Embryonic facial prominence (tissue), 1 donor: ENCODE results near the gene PTBP1.
"Not testable (repeated sequence)": the region's sequence is repeated elsewhere in the genome, so short reads cannot be mapped to it uniquely, and the experiment has no call there.

Source experiments
- DNase-seq: peaks from one replicate; pipeline ENCODE4 v3.0.0-alpha.2; 2016; ENCODE audit errors: extremely low spot score

The PTBP1 gene

DNA sequence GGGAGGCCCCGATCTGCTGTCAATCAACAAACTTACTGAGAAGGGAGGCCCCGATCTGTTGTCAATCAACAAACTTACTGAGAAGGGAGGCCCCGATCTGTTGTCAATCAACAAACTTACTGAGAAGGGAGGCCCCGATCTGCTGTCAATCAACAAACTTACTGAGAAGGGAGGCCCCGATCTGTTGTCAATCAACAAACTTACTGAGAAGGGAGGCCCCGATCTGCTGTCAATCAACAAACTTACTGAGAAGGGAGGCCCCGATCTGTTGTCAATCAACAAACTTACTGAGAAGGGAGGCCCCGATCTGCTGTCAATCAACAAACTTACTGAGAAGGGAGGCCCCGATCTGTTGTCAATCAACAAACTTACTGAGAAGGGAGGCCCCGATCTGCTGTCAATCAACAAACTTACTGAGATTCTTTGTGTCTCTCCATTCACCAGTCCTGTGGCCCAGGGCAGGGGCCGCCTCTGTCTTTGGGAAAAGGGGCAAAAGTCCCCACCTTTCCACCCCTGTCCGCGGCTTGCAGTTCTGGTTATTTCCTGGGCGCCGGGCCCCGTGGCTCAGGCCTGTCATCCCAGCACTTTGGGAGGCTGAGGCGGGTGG, 56.5 kb downstream of the PTBP1 start:
- not testable (repeated sequence) for DNase-seq

DNA sequence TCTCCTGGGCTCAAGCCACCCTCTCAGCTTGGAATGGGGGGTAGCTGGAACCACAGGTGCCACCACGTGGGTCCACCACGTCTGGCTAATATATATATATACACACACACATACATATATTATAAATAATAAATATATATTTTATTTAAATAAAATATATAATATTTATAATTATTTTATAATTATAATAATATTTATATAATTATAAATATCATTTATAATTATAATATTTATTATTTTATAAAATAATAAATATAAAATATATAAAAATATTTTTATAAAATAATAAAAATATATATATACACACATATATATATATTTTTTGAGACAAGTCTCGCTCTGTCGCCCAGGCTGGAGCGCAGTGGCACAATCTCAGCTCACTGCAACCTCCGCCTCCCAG, 57.3 kb downstream of the PTBP1 start:
- no peak for DNase-seq

DNA sequence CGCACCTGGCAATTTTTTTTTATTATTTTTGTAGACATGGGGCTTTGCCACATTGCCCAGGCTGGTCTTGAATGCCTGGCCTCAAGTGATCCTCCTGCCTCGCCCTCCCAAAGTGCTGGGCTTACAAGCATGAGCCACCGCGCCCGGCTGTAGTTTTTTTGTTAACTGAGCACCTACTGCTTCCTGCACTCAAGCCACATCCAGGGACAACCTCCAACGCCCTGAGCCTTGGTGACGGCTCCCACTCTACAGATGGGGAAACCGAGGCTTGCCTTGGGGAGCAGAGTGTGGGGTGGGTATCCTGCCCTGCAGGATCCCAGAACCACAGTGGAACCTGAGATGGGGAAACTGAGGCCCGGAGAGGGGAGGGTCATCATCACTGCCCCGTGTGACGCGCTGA, 57.9 kb downstream of the PTBP1 start:
- DNase-seq = no peak

DNA sequence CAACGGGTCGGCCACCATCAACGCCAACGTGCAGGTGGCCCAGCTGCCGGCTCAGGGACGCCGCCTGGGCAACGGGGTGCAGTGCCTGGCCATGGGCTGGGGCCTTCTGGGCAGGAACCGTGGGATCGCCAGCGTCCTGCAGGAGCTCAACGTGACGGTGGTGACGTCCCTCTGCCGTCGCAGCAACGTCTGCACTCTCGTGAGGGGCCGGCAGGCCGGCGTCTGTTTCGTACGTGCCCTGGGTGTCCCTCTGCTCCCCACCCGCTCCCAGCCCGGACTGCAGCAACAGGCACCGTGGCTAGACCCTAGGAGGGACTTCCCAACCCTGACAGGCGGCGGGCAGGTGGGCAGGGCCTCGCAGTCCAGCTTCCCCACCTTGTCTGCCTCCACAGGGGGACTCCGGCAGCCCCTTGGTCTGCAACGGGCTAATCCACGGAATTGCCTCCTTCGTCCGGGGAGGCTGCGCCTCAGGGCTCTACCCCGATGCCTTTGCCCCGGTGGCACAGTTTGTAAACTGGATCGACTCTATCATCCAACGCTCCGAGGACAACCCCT, 58.4 kb downstream of the PTBP1 start:
- DNase-seq = no peak

DNA sequence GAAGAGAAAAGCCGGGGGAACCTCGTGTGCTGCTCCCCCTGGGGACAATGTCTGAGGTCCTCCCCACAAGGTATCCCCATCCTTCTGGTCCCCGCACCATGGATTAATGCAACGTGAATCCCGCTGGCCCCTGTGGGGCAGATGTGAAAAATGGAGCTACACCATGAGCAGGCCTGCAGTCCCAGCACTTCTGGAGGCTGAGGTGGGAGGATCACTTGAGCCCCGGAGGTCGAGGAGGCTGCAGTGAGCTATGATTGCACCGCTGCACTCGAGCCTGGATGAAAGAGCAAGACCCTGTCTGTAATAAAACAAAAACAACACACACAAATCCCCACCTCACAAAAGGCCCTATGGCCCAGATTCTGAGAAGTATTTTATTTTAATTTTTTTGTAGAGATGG, 61.0 kb downstream of the PTBP1 start:
- DNase-seq = no peak

DNA sequence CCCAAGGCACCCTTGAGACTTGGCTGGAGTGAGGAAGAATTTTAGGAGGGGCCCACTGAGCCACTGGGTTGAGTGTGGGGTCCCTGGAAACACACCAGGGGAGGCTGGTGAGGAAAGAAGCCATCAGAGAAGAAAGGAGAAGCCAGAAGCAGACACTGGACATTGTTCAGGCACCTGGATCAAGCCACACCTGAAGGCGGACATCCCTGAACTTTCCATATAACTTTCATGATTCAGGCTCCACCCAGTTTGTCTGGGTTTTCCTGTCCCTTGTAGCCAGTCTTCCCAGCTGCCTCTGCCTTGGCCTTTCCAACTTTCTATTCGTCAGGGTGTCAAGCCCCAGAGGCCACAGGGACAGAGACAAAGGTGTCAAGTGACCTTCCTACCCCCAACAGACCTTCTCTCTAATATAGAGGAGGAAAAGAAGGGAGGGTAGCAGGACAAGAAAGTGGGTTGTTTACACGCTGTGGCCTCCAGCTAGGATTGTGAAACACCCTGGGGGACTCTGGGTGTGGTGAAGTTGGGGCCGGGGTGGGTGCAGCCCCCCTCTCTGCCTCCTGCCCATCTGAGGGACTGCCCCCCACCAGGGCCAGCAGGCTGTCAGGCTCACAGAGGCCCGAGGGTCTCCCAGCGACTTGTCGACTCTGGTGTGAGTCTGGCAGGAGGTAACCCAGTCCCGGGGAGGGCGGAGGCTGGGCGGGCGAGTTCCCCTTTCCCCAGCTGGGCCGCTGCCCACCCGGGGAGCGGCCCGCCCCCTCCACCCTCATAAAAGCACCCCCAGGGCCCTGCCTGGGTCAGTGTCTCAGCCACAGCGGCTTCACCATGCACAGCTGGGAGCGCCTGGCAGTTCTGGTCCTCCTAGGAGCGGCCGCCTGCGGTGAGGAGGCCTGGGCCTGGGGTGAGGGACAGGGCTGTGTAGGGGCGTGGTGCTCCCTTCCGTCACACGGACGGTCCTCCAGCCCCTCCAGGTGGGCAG, 61.9 kb downstream of the PTBP1 start, which contains the start of gene CFD:
Gene CFD (plus strand): TSS at position 797 of the 976 bp plus-strand sequence. CDS start 26 bp downstream, at position 823.
- no peak for DNase-seq

DNA sequence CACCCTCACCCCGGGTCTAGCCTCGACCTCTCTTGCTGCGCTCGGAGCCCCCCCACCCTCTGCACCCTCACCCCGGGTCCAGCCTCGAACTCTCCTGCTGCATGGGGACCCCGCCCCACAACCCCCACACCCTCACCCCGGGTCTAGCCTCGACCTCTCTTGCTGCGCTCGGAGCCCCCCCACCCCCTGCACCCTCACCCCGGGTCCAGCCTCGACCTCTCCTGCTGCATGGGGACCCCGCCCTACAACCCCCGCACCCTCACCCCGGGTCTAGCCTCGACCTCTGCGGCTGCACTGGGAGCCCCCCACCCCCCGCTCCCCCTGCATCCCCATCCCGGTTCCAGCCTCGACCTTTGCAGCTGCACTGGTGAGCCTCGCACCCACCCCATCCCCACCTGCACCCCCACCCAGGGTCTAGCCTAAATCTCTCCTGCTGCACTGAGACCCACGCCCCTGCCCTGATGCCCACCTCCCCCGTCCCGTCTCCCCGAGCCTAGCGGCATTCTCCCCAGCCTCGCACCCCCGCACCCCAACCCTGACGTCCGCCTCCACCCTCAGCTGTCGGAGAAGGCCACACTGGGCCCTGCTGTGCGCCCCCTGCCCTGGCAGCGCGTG, 64.0 kb downstream of the PTBP1 start:
- DNase-seq = no peak
